Panc1 (cell line): Measurements from ENCODE around the gene SLC1A2.

Source experiments
- POLR2AphosphoS5 ChIP-seq: IDR thresholded peaks from 2 replicates; pipeline ENCODE4 v1.6.1; 2012; ENCODE audit warnings: mild to moderate bottlenecking, low read depth, low read length, moderate library complexity
- TF ChIP-seq, protein P1 (sequence below): fragments of 450-650 bp; IDR thresholded peaks from 2 replicates; pipeline ENCODE4 v1.5.1; 2017; ENCODE audit warnings: mild to moderate bottlenecking

DNA sequence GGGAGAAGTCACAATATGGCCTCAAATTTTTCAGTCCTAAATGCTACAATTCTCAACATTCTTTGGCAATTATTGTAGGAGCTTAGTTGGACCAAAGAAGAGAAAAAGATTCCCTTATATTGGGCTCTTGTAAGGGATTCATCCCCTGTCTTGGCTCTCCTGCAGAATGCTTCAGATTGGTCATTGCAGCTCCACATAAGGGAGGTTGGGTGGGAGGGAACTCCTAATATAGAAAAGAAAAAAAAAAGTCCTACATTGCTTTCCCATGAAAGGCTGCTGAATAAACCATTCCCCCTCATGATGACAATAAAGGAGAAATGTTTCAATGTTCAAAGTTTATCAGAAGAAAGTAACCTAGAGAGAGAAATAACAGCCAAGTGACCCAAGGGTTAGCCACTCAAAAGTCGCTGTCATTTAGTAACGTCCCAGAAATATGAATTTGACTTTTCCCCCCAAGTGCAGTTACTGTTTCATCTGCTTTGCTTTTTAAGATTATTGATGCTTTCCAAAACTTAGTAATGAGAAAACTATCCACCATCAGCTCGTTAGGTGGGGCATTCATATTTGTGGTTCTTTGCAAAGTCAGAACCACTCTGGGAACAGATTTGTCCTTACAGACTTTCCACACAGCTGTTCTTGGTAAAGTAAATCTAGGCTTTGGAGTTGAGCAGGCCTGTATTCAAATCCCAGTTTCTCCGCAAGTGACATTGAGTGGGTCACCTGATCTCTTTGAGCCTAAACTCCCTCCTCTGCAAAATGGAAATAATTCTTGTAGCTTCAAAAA lies 5.0 kb upstream of the SLC1A2 start:
- TF ChIP-seq, protein P1, sequence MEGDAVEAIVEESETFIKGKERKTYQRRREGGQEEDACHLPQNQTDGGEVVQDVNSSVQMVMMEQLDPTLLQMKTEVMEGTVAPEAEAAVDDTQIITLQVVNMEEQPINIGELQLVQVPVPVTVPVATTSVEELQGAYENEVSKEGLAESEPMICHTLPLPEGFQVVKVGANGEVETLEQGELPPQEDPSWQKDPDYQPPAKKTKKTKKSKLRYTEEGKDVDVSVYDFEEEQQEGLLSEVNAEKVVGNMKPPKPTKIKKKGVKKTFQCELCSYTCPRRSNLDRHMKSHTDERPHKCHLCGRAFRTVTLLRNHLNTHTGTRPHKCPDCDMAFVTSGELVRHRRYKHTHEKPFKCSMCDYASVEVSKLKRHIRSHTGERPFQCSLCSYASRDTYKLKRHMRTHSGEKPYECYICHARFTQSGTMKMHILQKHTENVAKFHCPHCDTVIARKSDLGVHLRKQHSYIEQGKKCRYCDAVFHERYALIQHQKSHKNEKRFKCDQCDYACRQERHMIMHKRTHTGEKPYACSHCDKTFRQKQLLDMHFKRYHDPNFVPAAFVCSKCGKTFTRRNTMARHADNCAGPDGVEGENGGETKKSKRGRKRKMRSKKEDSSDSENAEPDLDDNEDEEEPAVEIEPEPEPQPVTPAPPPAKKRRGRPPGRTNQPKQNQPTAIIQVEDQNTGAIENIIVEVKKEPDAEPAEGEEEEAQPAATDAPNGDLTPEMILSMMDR = no peak
- no peak for TF ChIP-seq POLR2AphosphoS5
